Measurements from ENCODE around the gene TXNRD1.

- TF ChIP-seq EP300 (IDR thresholded peaks at IDR 0.05): no peak
- TF ChIP-seq, protein P1, sequence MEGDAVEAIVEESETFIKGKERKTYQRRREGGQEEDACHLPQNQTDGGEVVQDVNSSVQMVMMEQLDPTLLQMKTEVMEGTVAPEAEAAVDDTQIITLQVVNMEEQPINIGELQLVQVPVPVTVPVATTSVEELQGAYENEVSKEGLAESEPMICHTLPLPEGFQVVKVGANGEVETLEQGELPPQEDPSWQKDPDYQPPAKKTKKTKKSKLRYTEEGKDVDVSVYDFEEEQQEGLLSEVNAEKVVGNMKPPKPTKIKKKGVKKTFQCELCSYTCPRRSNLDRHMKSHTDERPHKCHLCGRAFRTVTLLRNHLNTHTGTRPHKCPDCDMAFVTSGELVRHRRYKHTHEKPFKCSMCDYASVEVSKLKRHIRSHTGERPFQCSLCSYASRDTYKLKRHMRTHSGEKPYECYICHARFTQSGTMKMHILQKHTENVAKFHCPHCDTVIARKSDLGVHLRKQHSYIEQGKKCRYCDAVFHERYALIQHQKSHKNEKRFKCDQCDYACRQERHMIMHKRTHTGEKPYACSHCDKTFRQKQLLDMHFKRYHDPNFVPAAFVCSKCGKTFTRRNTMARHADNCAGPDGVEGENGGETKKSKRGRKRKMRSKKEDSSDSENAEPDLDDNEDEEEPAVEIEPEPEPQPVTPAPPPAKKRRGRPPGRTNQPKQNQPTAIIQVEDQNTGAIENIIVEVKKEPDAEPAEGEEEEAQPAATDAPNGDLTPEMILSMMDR (IDR thresholded peaks at IDR 0.05): no peak
Observed at GRCh38 chr12:104377514-104377812, 161.9 kb downstream of the TXNRD1 start.
